K562 treated with DMSO at 1 percent for 4 hours (cell line): ENCODE measurements around the gene PC. TPM values are rescaled to one million over a fixed set of nuclear protein-coding genes. Genes with fewer than 3 reads are reported as not detected.

Source experiments
- total RNA-seq: library from RNA; unstranded; fragments of 300-600 nt; gene quantifications from 2 replicates; pipeline ENCODE4 v1.2.3, GENCODE V29; 2022; ENCODE audit not compliant: insufficient read depth

The PC gene
- 15.5 and 33.9 TPM in 2 replicates for total RNA-seq

GRCh38 chr11:66958232-66958955 is at the start of gene PC:
Gene PC, minus strand, starts transcription at chr11:66958383. Its CDS starts 86,224 bp downstream, at chr11:66872159.

GRCh38 chr11:66974724-66975404 is 16.7 kb upstream of the PC start, which contains the start of gene C11orf86:
Gene C11orf86, plus strand, starts transcription at chr11:66975304. Its CDS starts 59 bp downstream, at chr11:66975363.

DNA sequence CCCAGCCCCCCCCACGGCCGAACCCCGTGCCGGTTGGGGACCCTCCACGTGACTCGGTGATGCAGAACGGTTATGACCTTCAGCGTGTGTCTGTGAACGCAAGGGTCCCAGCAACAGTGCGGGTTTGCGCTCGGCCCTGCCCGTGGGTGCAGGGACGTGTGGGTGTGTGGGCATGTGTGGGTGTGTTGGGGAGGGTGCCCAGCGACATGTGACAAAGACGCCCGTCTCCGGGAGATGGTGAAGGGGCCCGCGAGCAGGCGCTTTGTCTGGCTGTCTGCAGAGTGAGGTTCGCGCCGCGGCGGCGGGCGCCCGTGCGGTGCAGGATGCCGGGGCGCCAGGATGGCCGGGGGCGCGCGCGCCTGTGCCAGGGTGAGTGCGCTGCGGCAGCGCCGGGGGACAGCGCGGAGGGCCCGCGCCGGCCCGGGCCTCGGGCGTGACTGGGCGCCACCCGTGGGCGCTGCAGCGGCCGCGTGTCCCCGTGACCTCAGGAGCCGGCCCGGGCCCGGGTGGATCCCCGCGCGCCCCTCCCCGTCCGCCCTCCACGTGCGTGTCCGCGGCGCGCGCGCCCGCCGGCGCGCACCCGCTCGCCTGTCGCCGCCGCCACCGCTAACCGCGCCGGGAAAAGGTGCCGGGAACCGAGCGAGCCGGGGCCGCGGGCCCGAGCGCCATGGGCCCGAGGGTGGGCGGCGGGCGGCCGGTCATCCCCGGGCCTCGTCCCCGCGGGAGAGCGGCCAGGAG is 101.5 kb downstream of the PC start, which contains the start of gene LRFN4:
Gene LRFN4, plus strand, starts transcription at position 569 of the 738 bp plus-strand sequence. CDS start 681 bp downstream, outside the sequence.

GRCh38 chr11:66842896-66843775 is 115.0 kb downstream of the PC start, which contains the start of gene RCE1:
Gene RCE1, plus strand, starts transcription at chr11:66843441. Its CDS starts 15 bp downstream, at chr11:66843456.

Other genes starting within 250 kb of the PC start
- 26.3 and 31.5 TPM in 2 replicates for gene SPTBN2, start 229.2 kb downstream of the PC start, total RNA-seq
- gene RCE1, start 114.9 kb downstream of the PC start, total RNA-seq: 35.7 and 44.7 TPM in 2 replicates
- gene LRFN4, start 101.3 kb downstream of the PC start, total RNA-seq: 22.2 and 23.9 TPM in 2 replicates
- not detected in 2 replicates for gene C11orf86, start 16.9 kb upstream of the PC start, total RNA-seq
- gene SYT12, start 64.8 kb upstream of the PC start, total RNA-seq: 0.42 TPM in 1 of 2 replicates, not detected in the other
- not detected in 2 replicates for gene RHOD, start 98.5 kb upstream of the PC start, total RNA-seq
- gene KDM2A, start 160.9 kb upstream of the PC start, total RNA-seq: 26.2 and 31.4 TPM in 2 replicates